ENCODE results near the gene GLI2. TPM values are rescaled to one million over a fixed set of nuclear protein-coding genes. Genes with fewer than 3 reads are reported as not detected.

The GLI2 gene
- total and polyA plus RNA-seq, 9 of the 15 experiments (the other 6 are each of a cell fraction or from before 2014, with no cell fraction given) = 0.24 TPM; not detected in 8

GRCh38 chr2:120740375-120740764, 4.7 kb downstream of the GLI2 start (continued):
- TF ChIP-seq SMAD4 (CRISPR knock-in tag; conservative IDR thresholded peaks at IDR 0.05) = no peak
- no peak for TF ChIP-seq CHD7 (IDR thresholded peaks at IDR 0.05; ENCODE audit: low read depth, low read length)
- no peak for TF ChIP-seq GABPB1 (CRISPR knock-in tag; IDR thresholded peaks at IDR 0.05)
- no peak for TF ChIP-seq ARID3A (IDR thresholded peaks at IDR 0.05; ENCODE audit: borderline replicate concordance, low read depth, low read length)
- no peak for TF ChIP-seq POLR2B (IDR thresholded peaks at IDR 0.05; ENCODE audit: low read depth, partially characterized antibody)

Data from K562 (cell line).